ENCODE data around the gene CGNL1.

DNA sequence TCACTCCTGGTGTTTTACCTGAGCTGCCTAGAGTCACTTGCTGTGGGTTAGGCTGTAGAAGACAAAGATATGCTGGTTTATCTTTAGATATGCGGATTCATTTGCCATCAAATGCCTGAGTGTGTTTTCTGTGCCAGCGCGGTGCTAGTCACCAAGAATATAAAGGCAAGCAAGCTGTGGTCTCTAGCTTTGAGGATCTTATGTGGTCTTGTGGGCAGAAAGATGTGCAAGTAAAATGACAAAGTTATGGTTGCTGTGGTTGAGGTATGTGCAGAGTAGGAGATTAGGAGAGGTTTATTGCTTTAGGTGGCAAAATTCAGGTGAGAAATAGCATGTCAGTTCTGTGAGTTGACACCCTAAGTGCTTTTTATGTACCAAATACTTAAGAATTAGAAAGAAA is 94.2 kb downstream of the CGNL1 start:
- TF ChIP-seq, protein P1, sequence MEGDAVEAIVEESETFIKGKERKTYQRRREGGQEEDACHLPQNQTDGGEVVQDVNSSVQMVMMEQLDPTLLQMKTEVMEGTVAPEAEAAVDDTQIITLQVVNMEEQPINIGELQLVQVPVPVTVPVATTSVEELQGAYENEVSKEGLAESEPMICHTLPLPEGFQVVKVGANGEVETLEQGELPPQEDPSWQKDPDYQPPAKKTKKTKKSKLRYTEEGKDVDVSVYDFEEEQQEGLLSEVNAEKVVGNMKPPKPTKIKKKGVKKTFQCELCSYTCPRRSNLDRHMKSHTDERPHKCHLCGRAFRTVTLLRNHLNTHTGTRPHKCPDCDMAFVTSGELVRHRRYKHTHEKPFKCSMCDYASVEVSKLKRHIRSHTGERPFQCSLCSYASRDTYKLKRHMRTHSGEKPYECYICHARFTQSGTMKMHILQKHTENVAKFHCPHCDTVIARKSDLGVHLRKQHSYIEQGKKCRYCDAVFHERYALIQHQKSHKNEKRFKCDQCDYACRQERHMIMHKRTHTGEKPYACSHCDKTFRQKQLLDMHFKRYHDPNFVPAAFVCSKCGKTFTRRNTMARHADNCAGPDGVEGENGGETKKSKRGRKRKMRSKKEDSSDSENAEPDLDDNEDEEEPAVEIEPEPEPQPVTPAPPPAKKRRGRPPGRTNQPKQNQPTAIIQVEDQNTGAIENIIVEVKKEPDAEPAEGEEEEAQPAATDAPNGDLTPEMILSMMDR (IDR thresholded peaks at IDR 0.05), result no peak
- TF ChIP-seq POLR2A (IDR thresholded peaks at IDR 0.05) (no peak), EP300 (IDR thresholded peaks at IDR 0.05) (no peak)

Measured in upper lobe of left lung (tissue), 4 donors.